ENCODE measurements around the gene PYGB.

The PYGB gene

GRCh38 chr20:25271486-25272222, 23.8 kb downstream of the PYGB start:
- DNase-seq = peak; percentile 1

DNA sequence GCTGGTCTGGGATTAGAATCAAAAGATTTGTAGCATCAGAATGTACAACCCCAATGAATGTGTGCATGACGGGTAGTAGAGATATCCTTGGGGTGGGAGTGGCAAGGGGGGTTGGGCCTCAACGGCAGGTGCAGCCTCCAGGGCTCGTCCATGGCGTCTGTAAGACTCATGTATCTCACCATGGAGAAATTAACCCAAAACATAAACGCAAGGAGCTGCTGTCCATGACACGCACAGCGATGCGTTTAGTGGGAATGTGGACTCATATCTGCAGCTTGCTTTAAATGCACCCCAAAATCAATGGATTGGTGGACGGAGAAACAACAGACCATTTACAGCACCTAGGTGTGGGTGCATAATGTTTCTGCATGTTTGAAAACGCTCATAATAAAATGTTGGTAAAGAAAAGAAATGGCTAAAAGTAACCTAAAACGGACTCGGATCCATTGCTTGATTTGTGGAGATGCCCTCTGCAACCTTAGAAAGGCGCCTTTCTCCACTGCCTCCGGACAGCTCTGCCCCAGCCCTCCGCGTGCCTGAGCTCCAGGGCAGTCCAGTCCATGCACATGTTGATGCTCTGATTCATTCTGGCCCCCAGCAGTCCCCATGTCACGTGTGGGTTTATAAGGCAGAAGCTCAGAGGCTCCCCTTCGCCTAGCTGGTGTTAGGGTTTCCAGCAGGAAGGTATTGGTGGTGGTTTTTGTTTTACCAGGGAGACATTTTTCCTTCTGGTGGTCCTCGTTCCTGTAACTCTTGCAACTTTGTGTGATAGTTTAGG, 24.5 kb downstream of the PYGB start:
- peak; percentile 1 for DNase-seq

DNA sequence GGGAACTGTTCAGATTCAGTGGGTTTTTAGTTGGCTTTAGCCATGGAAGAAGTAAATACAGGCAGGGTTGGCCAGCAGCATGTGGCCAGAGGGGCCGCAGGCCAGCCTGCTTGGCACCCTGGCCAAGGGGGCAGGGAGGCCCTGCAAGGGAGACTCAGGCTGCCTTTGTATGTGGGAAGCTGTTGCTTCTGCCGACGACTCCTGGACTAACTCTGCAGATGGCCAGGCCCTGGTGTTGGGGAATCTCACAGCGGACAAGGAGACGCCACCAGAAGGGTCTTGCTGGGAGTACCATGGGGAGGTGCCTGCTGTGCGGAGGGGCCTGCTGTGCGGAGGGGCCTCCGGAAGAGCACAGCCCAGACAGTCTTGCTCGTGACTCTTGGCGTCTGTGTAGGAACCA, 25.2 kb downstream of the PYGB start:
- peak; percentile 7 for DNase-seq

DNA sequence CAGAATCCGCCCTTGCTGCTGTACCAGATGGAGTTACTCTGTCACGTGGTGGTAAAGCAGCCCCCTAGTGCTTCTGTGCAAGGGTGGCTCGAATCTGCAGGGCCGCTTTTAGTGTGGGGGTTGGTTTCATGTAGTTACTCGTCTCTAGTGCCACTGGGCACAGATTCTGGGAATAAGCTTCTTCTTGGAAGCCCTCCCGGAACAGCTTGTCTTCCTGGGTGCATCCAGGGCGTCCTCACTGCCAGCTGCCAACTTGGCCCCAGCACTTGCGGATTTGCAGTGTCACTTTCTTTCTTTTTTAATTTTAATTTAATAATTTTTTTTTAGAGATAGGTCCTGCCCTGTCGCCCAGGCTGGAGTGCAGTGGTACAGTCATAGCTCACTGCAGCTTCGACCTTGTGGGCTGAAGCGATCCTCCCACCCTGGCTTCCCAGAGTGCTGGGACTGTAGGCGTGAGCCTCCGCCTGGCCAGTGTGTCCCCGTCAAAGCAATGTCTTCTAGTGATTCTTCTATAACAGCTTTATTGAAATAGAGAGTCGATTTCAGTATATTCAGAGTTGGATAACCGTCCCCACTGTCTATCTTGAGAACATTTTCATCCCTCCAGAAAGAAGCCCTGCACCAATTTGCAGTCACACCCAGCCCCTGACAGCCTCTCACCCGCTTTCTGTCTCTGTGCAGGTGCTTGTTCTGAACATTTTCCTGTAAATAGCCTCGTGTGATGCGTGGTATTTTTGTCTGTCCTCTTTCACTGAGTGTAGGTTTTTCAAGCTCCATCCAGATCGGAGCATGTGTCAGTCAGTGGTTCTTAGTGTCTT, 25.9 kb downstream of the PYGB start:
- peak; percentile 1 for DNase-seq

- peak; percentile 4 for DNase-seq
Observed at GRCh38 chr20:25274481-25274880, 26.6 kb downstream of the PYGB start.

GRCh38 chr20:25274891-25275812, 27.3 kb downstream of the PYGB start:
- DNase-seq = peak; percentile 4

DNA sequence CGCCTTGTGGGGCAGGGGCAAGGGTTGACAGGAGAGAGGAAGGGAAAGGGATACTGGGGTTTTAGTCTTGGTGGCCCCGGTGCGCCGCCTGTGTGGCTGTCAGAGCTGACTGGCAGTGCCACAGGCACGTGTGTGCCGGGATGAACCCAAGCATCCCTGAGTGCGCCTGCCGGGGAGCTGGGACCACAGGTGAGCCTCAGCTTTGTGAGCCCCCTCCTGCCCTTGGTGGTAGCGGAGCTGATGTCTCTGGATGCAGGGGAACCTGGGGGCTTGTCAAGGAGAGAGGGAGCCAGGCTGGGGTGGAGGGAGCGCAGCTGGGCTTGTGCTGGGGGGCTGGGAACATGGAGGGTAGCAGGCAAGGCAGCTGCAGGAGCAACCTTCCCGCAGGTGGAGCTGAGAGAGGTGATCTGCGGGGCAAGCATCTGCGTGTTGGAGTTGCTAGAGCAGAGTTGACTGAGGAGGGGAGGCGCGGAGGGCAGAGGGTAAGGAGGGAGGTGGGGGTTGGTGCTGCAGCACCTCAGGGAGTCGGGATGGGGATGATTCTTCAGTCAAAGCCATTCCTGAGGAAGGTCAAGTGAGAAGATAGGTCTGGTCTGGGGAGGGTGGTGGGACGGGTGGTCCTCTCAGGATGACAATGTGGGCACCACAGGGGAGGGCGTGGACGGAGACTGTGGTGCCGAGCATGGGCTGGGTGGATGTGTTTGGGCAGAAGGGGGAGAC, 28.1 kb downstream of the PYGB start:
- DNase-seq = peak; percentile 5

- peak; percentile 6 for DNase-seq
Observed at GRCh38 chr20:25276533-25277050, 28.7 kb downstream of the PYGB start.

DNA sequence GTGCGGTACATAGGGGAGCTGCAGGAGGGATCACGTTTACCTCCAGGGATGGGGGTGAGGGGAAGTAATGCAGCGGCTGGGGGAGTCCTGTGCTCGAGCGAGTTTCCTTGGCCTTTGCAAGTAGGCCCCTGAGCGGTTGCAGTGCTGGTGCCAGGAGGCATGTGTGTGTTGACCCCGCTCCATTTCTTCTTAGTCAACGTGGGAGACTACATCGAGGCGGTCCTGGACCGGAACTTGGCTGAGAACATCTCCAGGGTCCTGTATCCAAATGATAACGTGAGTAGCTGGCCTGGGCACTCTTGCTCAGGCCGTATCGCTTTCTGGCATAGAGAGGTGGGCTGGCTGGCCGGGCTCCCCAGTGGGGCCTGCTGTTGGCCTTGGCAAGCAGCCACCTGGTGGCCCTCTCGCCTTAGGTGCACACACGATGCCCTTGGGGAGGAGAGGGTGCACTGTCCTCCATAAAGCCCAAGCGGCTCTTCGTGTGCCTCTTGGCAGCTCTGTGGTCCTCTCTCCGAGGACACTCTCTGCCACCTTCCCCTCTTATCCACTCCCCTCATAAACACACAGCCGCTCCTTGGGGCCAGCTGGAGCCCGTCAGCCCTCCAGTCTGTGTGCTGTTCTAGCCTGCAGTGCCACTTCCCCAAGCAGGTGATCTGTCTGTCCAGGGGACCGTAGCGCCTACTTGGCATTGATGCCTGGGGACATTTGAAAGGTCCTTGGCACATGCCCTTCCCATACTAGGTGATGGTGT, 29.3 kb downstream of the PYGB start:
- DNase-seq = peak; percentile 7

GRCh38 chr20:25277941-25278521, 30.1 kb downstream of the PYGB start:
- DNase-seq = peak; percentile 6

GRCh38 chr20:25278636-25279361, 30.9 kb downstream of the PYGB start:
- peak; percentile 9 for DNase-seq

GRCh38 chr20:25279403-25279802, 31.5 kb downstream of the PYGB start:
- no peak for DNase-seq

DNA sequence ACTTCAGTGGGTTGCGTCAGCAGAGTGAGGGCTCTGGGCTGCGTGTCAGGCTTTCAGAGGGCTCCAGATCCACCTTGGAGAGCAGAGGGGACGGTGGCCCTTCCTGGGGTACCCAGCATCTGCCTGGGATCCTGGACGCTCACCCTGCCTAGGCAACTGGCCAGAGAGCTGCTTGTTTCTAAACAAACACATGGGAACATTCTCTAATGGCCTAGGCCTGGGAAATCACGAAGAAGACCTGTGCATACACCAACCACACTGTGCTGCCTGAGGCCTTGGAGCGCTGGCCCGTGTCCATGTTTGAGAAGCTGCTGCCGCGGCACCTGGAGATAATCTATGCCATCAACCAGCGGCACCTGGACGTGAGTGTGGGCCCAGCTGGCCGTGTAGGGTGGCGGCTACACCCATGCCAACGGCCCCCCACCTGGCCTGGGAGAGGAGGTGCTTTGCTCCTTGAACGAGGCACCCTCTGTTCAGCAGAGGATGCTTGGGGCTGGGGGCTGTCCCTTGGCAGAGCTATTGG, 32.2 kb downstream of the PYGB start:
- peak; percentile 5 for DNase-seq

DNA sequence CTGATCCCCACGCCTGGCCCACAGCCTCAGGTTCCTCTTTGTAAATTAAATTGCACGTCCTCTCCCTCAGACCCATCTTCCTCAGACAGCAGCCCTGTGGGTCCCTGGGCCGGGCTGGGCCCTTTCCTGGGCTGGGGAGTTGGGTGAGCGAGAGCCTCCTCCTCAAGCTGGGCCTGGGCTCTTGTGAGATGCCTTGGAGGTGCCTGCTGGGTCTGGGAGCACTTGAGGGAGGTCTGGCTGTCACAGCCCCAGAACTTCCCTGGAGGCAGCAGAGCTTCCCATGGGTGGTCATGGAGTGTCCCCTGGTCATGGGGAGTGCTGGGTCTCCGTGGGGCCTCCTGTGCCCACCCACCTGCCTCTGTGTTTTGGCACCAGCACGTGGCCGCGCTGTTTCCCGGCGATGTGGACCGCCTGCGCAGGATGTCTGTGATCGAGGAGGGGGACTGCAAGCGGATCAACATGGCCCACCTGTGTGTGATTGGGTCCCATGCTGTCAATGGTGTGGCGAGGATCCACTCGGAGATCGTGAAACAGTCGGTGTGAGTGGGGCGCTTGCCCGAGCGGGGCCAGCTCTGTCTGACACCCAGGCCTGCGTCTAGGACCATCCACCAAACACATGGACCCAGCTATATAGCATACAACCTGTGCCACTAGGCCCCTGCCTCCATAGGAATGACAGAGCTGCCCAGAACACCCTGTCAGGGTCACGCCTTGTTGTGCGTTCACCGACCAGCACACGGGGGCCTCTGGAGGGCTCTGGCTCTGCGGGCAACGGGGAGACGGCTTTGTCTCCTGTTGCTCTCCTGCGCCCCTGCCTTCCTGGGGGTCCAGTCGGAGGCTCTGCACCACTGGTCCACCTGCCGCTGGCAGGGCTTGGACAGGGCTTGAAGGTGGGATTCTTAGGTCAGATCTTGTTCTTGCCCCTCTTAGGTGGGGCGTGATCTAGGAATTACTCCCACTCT, 33.0 kb downstream of the PYGB start:
- DNase-seq = peak; percentile 5

- peak; percentile 5 for DNase-seq
Observed at GRCh38 chr20:25281541-25281991, 33.7 kb downstream of the PYGB start.

DNA sequence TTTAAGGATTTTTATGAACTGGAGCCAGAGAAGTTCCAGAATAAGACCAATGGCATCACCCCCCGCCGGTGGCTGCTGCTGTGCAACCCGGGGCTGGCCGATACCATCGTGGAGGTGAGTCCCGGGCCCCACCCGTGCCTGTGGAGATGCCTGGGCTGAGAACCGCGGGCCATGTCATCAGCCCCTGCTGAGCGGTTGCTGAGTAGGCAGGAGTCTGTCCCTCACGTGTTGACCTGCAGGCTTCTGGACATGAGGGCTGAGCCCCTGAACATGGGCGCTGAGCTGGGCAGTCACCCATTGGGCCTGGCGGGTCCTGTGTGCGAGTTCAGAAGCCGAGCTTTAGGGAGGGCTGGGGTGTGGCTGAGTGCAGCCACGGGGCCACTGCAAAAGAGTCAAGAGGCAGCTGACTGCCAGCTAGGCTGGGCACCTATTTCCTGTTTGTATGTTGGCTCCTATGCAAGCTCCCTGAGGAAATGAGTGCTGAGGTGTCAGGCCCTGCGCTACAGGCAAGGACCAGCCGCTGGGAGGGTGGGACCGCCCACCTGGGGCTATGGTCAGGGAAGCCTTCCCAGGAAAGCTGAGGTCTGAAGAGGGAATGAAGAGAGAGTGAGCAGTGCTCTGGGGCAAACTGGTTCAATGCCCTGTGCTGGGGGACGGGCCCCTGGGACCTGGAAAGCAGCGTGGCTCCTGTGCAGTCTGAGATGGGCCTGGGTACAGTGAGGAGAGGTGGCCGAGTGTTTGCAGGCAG, 34.3 kb downstream of the PYGB start:
- DNase-seq = peak; percentile 8

- peak; percentile 2 for DNase-seq
Observed at GRCh38 chr20:25282796-25283195, 34.9 kb downstream of the PYGB start.
